ENCODE results near the gene JHY.

The JHY gene

DNA sequence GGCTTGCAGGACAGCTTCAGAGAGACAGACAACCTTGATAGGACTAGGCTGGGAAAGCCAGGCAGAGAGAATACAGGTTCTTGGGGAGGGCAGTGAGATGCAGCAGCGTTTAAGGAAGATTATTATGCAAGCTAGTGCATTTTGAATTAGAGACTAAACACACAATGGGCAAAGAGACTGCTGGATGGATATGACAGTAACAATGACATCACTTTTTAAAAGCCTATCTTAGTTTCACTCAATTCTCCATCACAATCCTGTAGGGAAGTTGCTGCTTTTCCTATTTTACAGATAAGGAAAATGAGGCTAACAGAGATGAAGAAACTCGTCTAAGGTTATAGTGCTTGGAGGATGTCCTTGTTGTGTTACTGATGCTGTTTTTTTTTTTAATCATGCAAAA is 5.6 kb downstream of the JHY start:
- DNase-seq (ENCODE audit: low read depth in 2 of 2), result no peak
- TF ChIP-seq, protein P1, sequence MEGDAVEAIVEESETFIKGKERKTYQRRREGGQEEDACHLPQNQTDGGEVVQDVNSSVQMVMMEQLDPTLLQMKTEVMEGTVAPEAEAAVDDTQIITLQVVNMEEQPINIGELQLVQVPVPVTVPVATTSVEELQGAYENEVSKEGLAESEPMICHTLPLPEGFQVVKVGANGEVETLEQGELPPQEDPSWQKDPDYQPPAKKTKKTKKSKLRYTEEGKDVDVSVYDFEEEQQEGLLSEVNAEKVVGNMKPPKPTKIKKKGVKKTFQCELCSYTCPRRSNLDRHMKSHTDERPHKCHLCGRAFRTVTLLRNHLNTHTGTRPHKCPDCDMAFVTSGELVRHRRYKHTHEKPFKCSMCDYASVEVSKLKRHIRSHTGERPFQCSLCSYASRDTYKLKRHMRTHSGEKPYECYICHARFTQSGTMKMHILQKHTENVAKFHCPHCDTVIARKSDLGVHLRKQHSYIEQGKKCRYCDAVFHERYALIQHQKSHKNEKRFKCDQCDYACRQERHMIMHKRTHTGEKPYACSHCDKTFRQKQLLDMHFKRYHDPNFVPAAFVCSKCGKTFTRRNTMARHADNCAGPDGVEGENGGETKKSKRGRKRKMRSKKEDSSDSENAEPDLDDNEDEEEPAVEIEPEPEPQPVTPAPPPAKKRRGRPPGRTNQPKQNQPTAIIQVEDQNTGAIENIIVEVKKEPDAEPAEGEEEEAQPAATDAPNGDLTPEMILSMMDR (IDR thresholded peaks at IDR 0.05; ENCODE audit: low read depth, low read length), result no peak
- no peak overlapping the region for H3K4me3 ChIP-seq (replicated peaks in 1 of 2; ENCODE audit: low read depth in 2 of 2, low read length in 2 of 2)

DNA sequence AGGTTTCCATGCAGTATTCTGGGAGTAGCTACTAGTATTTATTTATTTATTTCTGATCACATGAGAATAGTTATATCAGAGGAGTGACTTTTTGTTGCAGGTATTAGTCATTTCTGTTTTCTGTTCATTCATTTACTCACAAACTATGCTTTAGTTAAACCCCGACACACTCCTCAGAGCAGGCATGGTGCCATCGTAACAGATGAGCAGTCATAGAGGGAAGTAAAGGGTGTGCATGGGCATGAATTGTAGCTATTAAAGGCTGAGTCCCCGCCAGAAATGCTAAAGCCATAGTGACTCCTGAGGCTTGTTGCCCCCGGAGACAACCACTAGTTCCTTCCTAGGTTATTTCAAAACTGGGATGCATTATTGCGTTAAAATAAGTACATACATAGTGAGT is 10.6 kb downstream of the JHY start:
- DNase-seq (ENCODE audit: low read depth in 2 of 2), result no peak

GRCh38 chr11:122895563-122895962 is 13.0 kb downstream of the JHY start:
- DNase-seq (ENCODE audit: low read depth in 2 of 2), result peak in 1 of 2 donors; percentile 21
- TF ChIP-seq, protein P1 (IDR thresholded peaks at IDR 0.05; ENCODE audit: low read depth, low read length), result no peak
- H3K4me3 ChIP-seq (replicated peaks in 1 of 2; ENCODE audit: low read depth in 2 of 2, low read length in 2 of 2), result no peak overlapping the region

More for the DNA sequence above, 10.6 kb downstream of the JHY start:
- H3K4me3 ChIP-seq (replicated peaks in 1 of 2; ENCODE audit: low read depth in 2 of 2, low read length in 2 of 2), result no peak overlapping the region
- TF ChIP-seq, protein P1 (IDR thresholded peaks at IDR 0.05; ENCODE audit: low read depth, low read length), result no peak

DNA sequence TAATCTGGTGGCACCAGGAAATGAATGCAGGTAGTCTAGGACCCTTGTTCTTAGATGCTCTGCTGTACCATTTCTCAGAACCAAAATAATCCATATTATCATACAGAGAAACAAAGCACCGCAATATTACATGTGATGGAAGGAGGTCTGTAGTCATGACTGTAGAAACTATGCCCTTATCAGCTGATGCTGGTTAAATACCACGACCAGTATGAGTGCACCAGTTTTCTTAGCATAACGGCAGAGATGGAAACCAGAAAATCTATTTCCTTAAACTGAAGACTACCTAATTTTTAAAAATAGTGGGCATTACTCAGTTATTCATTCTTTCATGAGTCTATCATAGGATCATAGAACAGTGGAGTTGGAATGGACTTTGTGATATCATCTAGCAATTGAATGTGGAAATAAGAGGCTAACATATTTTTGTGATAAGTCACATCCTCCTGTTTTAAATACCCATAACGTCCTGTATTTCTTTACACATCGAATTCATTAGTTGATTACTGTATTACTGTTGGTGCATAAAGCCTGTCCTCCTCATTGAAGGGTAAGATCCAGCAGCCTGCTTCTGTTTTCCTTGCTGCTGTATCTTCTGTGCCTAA is 15.1 kb downstream of the JHY start:
- H3K4me3 ChIP-seq (replicated peaks in 1 of 2; ENCODE audit: low read depth in 2 of 2, low read length in 2 of 2), result no peak overlapping the region
- TF ChIP-seq, protein P1 (IDR thresholded peaks at IDR 0.05; ENCODE audit: low read depth, low read length), result no peak
- peak; percentile 42 to 80 for DNase-seq (ENCODE audit: low read depth in 2 of 2)

- TF ChIP-seq, protein P1 (IDR thresholded peaks at IDR 0.05; ENCODE audit: low read depth, low read length), result no peak
- no peak overlapping the region for H3K4me3 ChIP-seq (replicated peaks in 1 of 2; ENCODE audit: low read depth in 2 of 2, low read length in 2 of 2)
- peak in 1 of 2 donors; percentile 16 for DNase-seq (ENCODE audit: low read depth in 2 of 2)
Measured at GRCh38 chr11:122898799-122899198, 16.2 kb downstream of the JHY start.

DNA sequence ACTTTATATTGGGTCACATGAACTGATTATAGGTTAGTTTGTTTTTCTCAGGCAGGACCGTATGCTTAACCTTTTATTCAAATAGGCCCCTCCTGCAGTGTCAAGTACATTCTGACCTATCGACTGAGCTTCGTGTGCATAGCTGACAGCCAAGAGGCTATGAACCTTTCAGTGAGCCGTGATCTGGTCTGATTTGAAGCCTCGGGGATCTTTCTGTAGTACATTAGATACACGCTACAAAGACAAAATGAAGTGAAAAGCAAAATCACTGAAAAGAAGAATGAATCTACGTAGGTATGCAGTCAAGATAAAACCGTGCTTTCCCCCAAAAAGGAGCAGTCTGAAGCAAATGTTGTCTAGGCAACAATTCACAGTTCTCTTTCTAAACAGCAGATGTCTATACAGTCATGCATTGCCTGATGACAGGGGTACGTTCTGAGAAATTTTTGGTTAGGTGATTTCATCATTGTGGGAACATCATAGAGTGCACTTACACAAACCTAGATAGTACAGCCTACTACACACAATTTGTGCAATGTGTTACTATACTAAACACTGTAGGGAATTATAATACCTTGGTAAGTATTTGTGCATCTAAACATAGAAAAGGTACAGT is 18.1 kb downstream of the JHY start:
- peak; percentile 30 to 60 for DNase-seq (ENCODE audit: low read depth in 2 of 2)
- TF ChIP-seq, protein P1 (IDR thresholded peaks at IDR 0.05; ENCODE audit: low read depth, low read length), result no peak
- no peak overlapping the region for H3K4me3 ChIP-seq (replicated peaks in 1 of 2; ENCODE audit: low read depth in 2 of 2, low read length in 2 of 2)
